ENCODE data around the gene COX6B1.

- TF ChIP-seq CTCF (IDR thresholded peaks at IDR 0.05; ENCODE audit: low read length) (no peak), EZH2phosphoT487 (IDR thresholded peaks at IDR 0.05; ENCODE audit: low read length) (no peak)
Observed at GRCh38 chr19:35692010-35692409, 43.9 kb downstream of the COX6B1 start.
